Neural progenitor cell (in vitro differentiated cells): Measurements from ENCODE around the gene NELL2. TPM values are rescaled to one million over a fixed set of nuclear protein-coding genes. Genes with fewer than 3 reads are reported as not detected.

Experiments
- DNase-seq: peaks from one replicate; pipeline ENCODE4 v3.0.0-alpha.2; 2016; ENCODE audit warnings: low spot score
- H2AFZ ChIP-seq: fragments of 200-600 bp; sonication (generic); replicated peaks from 2 replicates; pipeline ENCODE4 v1.6.1; 2016; ENCODE audit warnings: antibody characterized with exemption
- H3F3A ChIP-seq: fragments of 200-600 bp; sonication (generic); 2 replicates; pipeline ENCODE4 v1.6.1; 2016; ENCODE audit warnings: antibody characterized with exemption, low read depth
- H3K27ac ChIP-seq: fragments of 200-600 bp; sonication (generic); 2 replicates; pipeline ENCODE4 v1.5.1; 2016; ENCODE audit warnings: mild to moderate bottlenecking
- H3K27me3 ChIP-seq: fragments of 200-600 bp; sonication (generic); 2 replicates; pipeline ENCODE4 v1.6.1; 2016; ENCODE audit warnings: mild to moderate bottlenecking, moderate library complexity
- H3K36me3 ChIP-seq: fragments of 200-600 bp; sonication (generic); 2 replicates; pipeline ENCODE4 v1.5.1; 2016
- H3K4me1 ChIP-seq: fragments of 200-600 bp; sonication (generic); 2 replicates; pipeline ENCODE4 v1.6.1; 2016; ENCODE audit warnings: mixed run types
- H3K4me2 ChIP-seq: fragments of 200-600 bp; sonication (generic); 2 replicates; pipeline ENCODE4 v1.6.1; 2016
- H3K4me3 ChIP-seq: fragments of 200-600 bp; sonication (generic); 2 replicates; pipeline ENCODE4 v1.5.1; 2016
- H3K79me2 ChIP-seq: fragments of 200-600 bp; sonication (generic); 2 replicates; pipeline ENCODE4 v1.6.1; 2016; ENCODE audit warnings: low read depth
- H3K9ac ChIP-seq: fragments of 200-600 bp; sonication (generic); 2 replicates; pipeline ENCODE4 v1.6.1; 2016
- H3K9me3 ChIP-seq: fragments of 200-600 bp; sonication (generic); 2 replicates; pipeline ENCODE4 v1.5.1; 2016; ENCODE audit warnings: low read depth
- H4K20me1 ChIP-seq: fragments of 200-600 bp; sonication (generic); 2 replicates; pipeline ENCODE4 v1.6.1; 2016; ENCODE audit warnings: low read depth
- H3K27ac Mint-ChIP-seq: 3 replicates; pipeline ENCODE4 v1.8.0; 2021; ENCODE audit warnings: mixed read lengths
- H3K27me3 Mint-ChIP-seq: 2 replicates; pipeline ENCODE4 v1.8.0; 2022; ENCODE audit warnings: low read depth, mild to moderate bottlenecking, inconsistent platforms, moderate library complexity, mixed read lengths; ENCODE audit not compliant: insufficient read depth
- H3K36me3 Mint-ChIP-seq: 3 replicates; pipeline ENCODE4 v1.8.0; 2021; ENCODE audit warnings: mixed read lengths
- H3K4me1 Mint-ChIP-seq: 3 replicates; pipeline ENCODE4 v1.8.0; 2021; ENCODE audit warnings: mixed read lengths
- H3K4me3 Mint-ChIP-seq: 3 replicates; pipeline ENCODE4 v1.8.0; 2021; ENCODE audit warnings: mild to moderate bottlenecking, moderate library complexity, mixed read lengths
- H3K9me3 Mint-ChIP-seq: 3 replicates; pipeline ENCODE4 v1.8.0; 2020; ENCODE audit warnings: mixed read lengths
- CTCF ChIP-seq: fragments of 200-600 bp; sonication (generic); IDR thresholded peaks from 2 replicates; pipeline ENCODE4 v1.5.1; 2017; ENCODE audit warnings: antibody characterized with exemption, mild to moderate bottlenecking
- EZH2 ChIP-seq: fragments of 200-600 bp; sonication (generic); IDR thresholded peaks from 2 replicates; pipeline ENCODE4 v1.6.1; 2017; ENCODE audit warnings: antibody characterized with exemption, mild to moderate bottlenecking, moderate library complexity
- EZH2phosphoT487 ChIP-seq: fragments of 200-600 bp; sonication (generic); IDR thresholded peaks from 2 replicates; pipeline ENCODE4 v1.6.1; 2017; ENCODE audit warnings: antibody characterized with exemption
- total RNA-seq: library from RNA; depleted of rRNA; stranded (reverse); fragments of >200 nt; gene quantifications from 2 replicates; pipeline ENCODE4 v1.2.3, GENCODE V29; 2015; ENCODE audit warnings: low replicate concordance

NELL2 gene
- total RNA-seq, 1 donor from 2014 or later = 398 TPM

GRCh38 chr12:44537354-44537753 is 338.8 kb downstream of the NELL2 start:
- no peaks in the 10 kb centered on the region for H3K27me3 ChIP-seq
- H3K4me2 ChIP-seq = no peak overlapping the region
- Mint-ChIP-seq H3K36me3 (peaks cover 6% of the 10 kb centered on the region), H3K27ac (no peak overlapping the region), H3K4me3 (no peak overlapping the region), H3K9me3 (peaks cover 2% of the 10 kb centered on the region), H3K27me3 (peaks cover 2% of the 10 kb centered on the region), H3K4me1 (no peaks in the 10 kb centered on the region)
- H3K9me3 ChIP-seq = no peaks in the 10 kb centered on the region
- H4K20me1 ChIP-seq = no peaks in the 10 kb centered on the region
- H3K27ac ChIP-seq = no peak overlapping the region
- H3F3A ChIP-seq = no peaks in the 10 kb centered on the region
- H3K9ac ChIP-seq = no peak overlapping the region
- H3K79me2 ChIP-seq = no peaks in the 10 kb centered on the region
- no peak overlapping the region for H2AFZ ChIP-seq
- TF ChIP-seq EZH2 (no peak), CTCF (no peak), EZH2phosphoT487 (no peak)
- peaks cover 3% of the 10 kb centered on the region for H3K4me1 ChIP-seq
- H3K36me3 ChIP-seq = no peaks in the 10 kb centered on the region
- no peak overlapping the region for H3K4me3 ChIP-seq
- DNase-seq = no peak

GRCh38 chr12:44532940-44533339 is 343.2 kb downstream of the NELL2 start:
- H3K27ac ChIP-seq = no peak overlapping the region
- no peaks in the 10 kb centered on the region for H3F3A ChIP-seq
- TF ChIP-seq EZH2 (no peak), EZH2phosphoT487 (no peak), CTCF (no peak)
- H3K4me3 ChIP-seq = no peak overlapping the region
- H3K4me2 ChIP-seq = no peak overlapping the region
- Mint-ChIP-seq H3K4me1 (no peaks in the 10 kb centered on the region), H3K27ac (no peak overlapping the region), H3K4me3 (no peak overlapping the region), H3K9me3 (no peaks in the 10 kb centered on the region), H3K27me3 (peaks cover 2% of the 10 kb centered on the region), H3K36me3 (peaks cover 9% of the 10 kb centered on the region)
- H3K36me3 ChIP-seq = no peaks in the 10 kb centered on the region
- no peak for DNase-seq
- no peak overlapping the region for H2AFZ ChIP-seq
- H3K9me3 ChIP-seq = no peaks in the 10 kb centered on the region
- no peaks in the 10 kb centered on the region for H3K27me3 ChIP-seq
- peaks cover 8% of the 10 kb centered on the region for H3K4me1 ChIP-seq
- H3K79me2 ChIP-seq = no peaks in the 10 kb centered on the region
- no peak overlapping the region for H3K9ac ChIP-seq
- no peaks in the 10 kb centered on the region for H4K20me1 ChIP-seq

DNA sequence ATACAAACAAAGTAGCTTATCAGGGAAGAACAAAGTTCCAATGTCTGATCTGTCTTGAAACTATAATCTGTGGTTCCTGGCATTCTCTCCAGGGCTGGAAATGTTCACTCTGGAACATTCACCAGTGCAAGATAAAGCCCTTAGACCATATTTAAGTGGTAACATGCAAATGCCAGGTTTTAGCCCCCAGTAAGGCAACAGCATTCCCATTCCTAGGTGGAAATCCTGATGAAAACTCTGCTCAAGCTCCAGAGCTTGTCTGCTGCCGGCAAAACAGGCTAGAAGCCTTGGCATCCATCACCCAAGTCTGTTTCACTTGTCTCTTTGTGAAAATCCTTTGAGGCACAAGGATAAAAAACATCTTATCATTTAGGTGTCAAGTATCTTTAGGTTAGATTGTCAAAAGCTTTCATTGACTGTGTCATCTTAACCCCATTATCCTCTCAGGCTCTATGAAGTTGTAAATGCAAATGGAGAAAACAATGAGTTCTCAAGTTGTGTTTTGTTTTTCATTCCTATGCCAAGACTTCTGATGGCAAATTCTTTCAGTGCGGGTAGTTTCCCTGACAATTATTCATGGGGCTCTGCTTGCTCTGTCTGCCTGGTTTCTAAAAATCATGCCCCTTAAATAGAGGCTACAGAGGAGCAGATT is 344.7 kb downstream of the NELL2 start:
- Histone ChIP-seq H3K4me2 (no peak overlapping the region), H3F3A (no peaks in the 10 kb centered on the region), H3K27me3 (no peaks in the 10 kb centered on the region), H4K20me1 (no peaks in the 10 kb centered on the region), H3K36me3 (no peaks in the 10 kb centered on the region), H3K27ac (no peak overlapping the region), H2AFZ (no peak overlapping the region), H3K9me3 (no peaks in the 10 kb centered on the region), H3K79me2 (no peaks in the 10 kb centered on the region), H3K4me3 (no peak overlapping the region), H3K4me1 (peaks cover 8% of the 10 kb centered on the region), H3K9ac (no peak overlapping the region)
- no peak for DNase-seq
- no peak overlapping the region for H3K27ac Mint-ChIP-seq
- H3K27me3 Mint-ChIP-seq = peaks cover 2% of the 10 kb centered on the region
- no peaks in the 10 kb centered on the region for H3K4me1 Mint-ChIP-seq
- no peaks in the 10 kb centered on the region for H3K9me3 Mint-ChIP-seq
- no peak overlapping the region for H3K4me3 Mint-ChIP-seq
- TF ChIP-seq CTCF (no peak), EZH2phosphoT487 (no peak), EZH2 (no peak)
- peaks cover 15% of the 10 kb centered on the region for H3K36me3 Mint-ChIP-seq
